ENCODE data around the gene ANKRD27. TPM values are rescaled to one million over a fixed set of nuclear protein-coding genes. Genes with fewer than 3 reads are reported as not detected.
"Not testable (repeated sequence)": the region's sequence is repeated elsewhere in the genome, so short reads cannot be mapped to it uniquely, and the experiment has no call there.

Gene ANKRD27
- total RNA-seq, 1 donor from 2014 or later = 35.6 TPM

DNA sequence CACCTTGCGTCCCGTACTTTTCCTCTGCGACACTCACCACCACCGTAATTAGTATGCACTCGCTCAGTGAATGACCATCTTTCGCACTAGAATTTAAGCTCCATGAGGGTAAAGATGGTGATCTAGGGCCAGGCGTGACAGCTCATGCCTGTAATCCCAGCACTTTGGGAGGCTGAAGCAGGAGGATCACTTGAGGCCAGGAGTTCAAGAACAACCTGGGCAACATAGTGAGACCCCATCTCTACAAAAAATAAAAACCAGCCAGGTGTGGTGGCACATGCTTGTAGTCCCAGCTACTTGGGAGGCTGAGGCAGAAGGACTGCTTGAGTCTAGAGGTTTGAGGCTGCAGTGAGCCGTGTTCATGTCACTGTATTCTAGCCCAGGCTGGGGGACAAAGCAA, 18.6 kb downstream of the ANKRD27 start:
- intact Hi-C loops (cut with micrococcal nuclease) = not testable (repeated sequence)

GRCh38 chr19:32653599-32653915, 21.4 kb downstream of the ANKRD27 start:
- intact Hi-C loops (cut with micrococcal nuclease) = no loop called here

DNA sequence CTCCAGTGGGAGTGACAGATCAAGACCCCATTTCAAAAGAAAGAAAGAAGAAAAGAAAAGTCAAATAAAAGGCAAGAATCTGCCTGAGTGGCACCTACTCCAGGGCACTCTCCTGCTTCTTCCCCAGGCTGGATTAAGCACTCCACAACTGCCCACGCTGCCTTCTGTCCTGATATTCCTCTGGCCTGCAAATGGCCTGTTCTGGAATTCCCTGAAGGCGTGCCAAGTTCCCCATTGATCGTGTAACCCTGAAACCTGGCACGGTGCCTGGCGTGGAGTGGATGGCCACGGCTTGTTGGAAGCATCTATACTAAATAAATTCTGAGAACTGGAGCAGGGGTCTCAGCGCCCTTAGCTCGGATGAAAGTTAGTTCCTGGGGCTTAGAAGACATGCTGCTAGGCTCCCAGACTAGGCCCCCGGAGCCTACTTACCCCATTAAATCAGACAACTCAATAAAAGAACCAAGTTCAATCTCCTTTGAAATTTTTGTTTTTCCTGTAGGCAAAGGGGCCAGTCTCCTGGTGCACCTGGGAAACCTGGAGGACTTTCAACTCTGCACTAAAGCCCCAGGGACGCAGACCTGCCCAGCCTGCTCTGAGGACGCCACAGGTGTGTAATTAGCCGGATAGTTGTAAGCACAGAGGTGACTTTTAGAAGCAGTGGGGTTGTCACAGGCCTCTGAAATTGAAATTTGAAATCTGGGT, 21.9 kb downstream of the ANKRD27 start:
- intact Hi-C loops (cut with micrococcal nuclease) = no loop called here

DNA sequence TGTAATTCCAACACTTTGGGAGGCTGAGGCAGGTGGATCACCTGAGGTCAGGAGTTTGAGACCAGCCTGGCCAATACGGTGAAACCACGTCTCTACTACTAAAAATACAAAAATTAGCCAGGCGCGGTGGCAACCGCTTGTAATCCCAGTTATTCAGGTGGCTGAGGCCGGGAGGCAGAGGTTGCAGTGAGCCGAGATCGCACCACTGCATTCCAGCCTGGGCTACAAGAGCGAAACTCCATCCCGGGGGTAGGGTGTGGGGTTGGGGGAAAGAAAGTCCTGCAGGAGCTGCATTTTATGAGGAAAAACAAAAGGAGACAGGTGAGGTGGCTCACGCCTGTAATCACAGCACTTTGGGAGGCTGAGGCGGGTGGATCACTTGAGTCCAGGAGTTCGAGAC, 22.6 kb downstream of the ANKRD27 start:
- intact Hi-C loops (cut with micrococcal nuclease) = not testable (repeated sequence)

- intact Hi-C loops (cut with micrococcal nuclease) = no loop called here
Measured at GRCh38 chr19:32651729-32652140, 23.2 kb downstream of the ANKRD27 start.

- intact Hi-C loops (cut with micrococcal nuclease) = no loop called here
Measured at GRCh38 chr19:32650671-32651070, 24.3 kb downstream of the ANKRD27 start.

DNA sequence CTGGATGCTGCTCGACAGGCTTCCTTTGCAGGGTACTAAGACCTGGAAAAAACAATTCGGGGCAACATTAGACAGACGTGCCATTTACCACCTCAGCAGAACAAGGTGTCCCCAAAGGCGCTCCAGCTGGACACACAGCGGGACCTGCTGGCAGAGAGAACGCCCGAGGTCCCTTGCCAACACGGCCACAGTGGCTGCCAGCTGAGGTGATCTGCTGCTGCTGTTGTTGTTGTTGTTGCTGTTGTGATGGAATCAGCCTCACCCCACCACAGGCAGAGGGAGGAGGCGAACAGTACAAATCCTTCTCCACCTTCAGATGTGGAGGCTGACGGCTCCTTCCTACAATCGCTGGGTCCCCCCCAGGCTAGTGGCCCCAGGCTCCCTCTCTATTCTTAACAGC, 25.2 kb downstream of the ANKRD27 start:
- intact Hi-C loops (cut with micrococcal nuclease) = no loop called here

DNA sequence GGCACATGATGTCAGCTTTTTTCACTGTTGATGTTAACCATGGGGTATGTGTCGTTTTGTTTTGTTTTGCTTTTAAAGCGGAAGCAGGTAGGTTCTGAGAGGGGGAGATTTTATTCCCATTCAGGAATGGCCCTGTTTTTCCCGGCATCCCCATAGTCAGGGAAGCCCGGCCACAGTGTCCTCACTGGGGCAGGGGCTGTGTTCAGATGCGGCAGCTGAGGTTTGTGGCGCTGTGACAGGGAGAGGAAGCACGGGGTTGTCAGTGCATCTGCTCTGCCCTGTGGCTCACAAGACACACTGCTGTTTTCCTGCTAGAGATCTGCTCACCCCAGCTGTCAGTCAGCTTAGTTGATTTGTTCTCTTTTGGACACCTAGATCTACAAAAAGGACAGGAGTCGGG, 27.6 kb downstream of the ANKRD27 start:
- intact Hi-C loops (cut with micrococcal nuclease) = no loop called here

GRCh38 chr19:32646556-32646955, 28.4 kb downstream of the ANKRD27 start:
- intact Hi-C loops (cut with micrococcal nuclease) = no loop called here

DNA sequence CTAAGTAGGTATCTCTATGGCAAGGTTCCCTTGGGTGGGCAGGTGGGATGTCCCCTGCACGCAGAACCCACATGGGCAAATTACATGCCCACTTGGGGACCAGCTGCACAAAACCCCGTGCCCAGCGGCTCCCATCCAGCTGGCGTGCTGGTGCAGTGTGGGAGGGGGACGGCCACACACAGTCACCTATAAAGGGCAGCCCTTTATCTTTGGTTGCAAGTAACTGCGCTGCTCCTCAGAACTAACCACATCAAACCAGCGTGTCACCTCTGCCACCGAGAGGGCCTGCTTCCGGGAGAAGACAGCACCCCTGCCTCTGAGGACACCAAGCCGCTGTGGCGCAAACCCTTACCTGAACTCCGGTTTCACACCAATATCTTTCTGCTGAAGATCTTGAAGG, 32.2 kb downstream of the ANKRD27 start:
- intact Hi-C loops (cut with micrococcal nuclease) = no loop called here

DNA sequence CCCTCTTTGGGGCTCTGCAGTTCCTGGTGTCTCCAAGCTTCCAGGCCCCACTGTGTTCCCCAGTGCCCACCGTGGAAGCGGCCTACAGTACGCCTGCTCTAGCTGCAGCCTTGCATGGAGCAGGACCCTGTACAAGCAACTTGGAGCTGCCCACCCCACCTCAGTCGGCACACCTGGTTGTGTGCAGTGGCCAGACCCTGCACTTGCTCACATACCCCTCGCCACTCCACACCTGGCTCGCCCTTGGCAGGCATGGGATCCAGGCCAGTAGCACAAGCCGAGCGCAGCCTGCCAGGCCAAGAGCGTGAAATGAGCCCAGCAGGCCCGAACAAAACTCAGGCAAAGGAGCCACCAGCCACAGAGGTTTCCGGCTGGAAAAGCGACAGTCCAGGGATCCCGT, 36.4 kb downstream of the ANKRD27 start:
- intact Hi-C loops (cut with micrococcal nuclease) = no loop called here

GRCh38 chr19:32637480-32637879, 37.5 kb downstream of the ANKRD27 start:
- intact Hi-C loops (cut with micrococcal nuclease) = no loop called here

- intact Hi-C loops (cut with micrococcal nuclease) = no loop called here
Measured at GRCh38 chr19:32631381-32631780, 43.6 kb downstream of the ANKRD27 start.

- intact Hi-C loops (cut with micrococcal nuclease) = no loop called here
Measured at GRCh38 chr19:32630338-32630737, 44.6 kb downstream of the ANKRD27 start.

DNA sequence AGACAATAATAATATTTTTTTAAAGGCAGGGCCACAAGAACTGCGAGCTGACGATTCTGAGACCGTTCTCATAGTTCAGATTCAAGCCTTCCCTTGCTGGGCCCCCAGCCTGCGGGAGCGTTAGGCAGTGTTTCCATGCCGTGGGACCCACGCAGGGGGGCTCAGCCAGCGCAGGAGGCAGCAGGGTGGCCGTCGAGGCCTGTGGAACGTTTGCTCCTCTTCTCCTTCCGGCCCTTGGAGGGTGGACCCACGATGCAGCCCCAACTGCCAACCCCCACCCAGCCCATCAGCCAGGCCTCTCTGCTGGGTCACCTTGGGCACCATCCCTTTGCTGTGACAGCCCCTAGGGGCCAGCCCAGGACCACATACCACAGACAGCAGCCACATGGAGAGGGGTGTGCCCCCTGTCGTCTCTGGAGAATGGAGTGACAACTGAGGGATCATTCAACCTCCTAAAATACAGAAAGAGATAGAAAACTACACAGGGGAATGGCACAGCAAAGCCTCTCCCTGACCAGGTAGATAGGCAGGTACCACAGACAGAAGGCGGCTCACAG, 47.2 kb downstream of the ANKRD27 start:
- intact Hi-C loops (cut with micrococcal nuclease) = no loop called here

GRCh38 chr19:32626969-32627368, 48.0 kb downstream of the ANKRD27 start:
- intact Hi-C loops (cut with micrococcal nuclease) = no loop called here

GRCh38 chr19:32624410-32624809, 50.6 kb downstream of the ANKRD27 start:
- intact Hi-C loops (cut with micrococcal nuclease) = no loop called here

DNA sequence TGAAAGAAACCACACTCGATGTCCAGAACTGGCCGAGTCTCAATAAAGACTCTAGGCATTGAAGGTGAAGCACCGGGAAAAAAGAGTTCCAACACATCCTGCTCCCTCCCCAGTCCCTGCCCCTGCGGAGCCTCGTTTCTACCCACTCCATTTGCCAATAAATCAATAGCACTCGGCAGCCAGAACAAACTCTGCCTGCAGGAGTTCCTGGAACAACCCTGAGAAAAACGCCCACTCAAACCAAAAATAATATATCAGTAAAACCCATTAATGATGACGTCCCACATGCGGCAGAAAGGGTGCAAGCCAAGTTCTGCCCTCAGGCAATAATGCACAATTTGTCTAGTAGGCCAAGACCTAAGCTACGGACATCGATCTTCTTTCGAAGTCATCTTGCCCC, 53.0 kb downstream of the ANKRD27 start:
- intact Hi-C loops (cut with micrococcal nuclease) = no loop called here

GRCh38 chr19:32619051-32619685, 55.8 kb downstream of the ANKRD27 start:
- intact Hi-C loops (cut with micrococcal nuclease) = no loop called here

DNA sequence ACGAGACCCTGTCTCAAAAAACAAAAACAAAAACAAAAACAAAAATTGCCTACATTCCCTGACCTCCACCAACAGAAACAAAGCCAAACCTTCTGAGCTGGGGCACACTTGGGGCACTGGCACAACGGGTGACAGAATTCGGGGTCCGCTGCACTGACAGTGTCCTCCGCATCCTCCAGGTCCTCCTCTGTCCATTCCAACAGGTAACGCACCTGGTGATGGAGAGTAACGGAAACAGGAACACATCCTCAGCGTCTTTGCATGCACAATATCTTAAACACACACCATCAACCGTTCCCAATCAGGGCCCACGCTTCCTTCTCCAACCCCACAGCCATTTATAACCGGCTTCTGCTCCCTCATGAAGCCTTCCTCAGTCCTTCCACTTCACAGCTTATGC, 59.4 kb downstream of the ANKRD27 start:
- intact Hi-C loops (cut with micrococcal nuclease) = no loop called here

GRCh38 chr19:32614916-32615315, 60.1 kb downstream of the ANKRD27 start:
- intact Hi-C loops (cut with micrococcal nuclease) = no loop called here

- intact Hi-C loops (cut with micrococcal nuclease) = no loop called here
Measured at GRCh38 chr19:32613008-32613407, 62.0 kb downstream of the ANKRD27 start.

DNA sequence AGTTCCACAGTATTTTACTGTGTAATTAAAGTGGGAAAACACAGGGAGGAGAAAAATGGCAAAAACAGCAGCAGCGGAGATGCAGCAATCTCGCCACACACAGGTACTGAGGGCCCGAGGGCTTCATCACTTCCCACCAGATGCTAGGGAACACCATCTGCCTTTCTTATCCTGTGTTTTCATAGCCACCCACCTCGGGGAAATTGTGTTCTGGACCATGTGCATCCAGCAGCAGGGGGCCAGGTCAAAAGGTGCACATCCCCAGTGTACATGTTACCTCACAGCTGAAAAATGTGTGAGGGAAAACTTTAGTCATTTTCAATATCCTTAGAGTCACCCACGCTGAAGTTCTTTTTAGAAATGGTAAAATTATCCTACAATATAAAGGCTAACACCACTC, 63.8 kb downstream of the ANKRD27 start:
- intact Hi-C loops (cut with micrococcal nuclease) = no loop called here
